ENCODE data around the gene HSPA13. TPM values are rescaled to one million over a fixed set of nuclear protein-coding genes. Genes with fewer than 3 reads are reported as not detected.
"Not testable (repeated sequence)": the region's sequence is repeated elsewhere in the genome, so short reads cannot be mapped to it uniquely, and the experiment has no call there.

Gene HSPA13
- total RNA-seq, 2 donors from 2014 or later, result 11.1 to 12.2 TPM

GRCh38 chr21:14327346-14327745 is 55.6 kb downstream of the HSPA13 start:
- ATAC-seq; DNase-seq; intact Hi-C loops (cut with DNase I, micrococcal nuclease): not testable (repeated sequence)

GRCh38 chr21:14325595-14325994 is 57.4 kb downstream of the HSPA13 start:
- no peak for DNase-seq
- intact Hi-C loops (cut with DNase I, micrococcal nuclease), result no loop called here
- ATAC-seq, result peak; percentile 80

Other genes with a start within 250 kb of the HSPA13 start
- gene LIPI, start 172.2 kb downstream of the HSPA13 start, total RNA-seq, result not detected
- 1 to 10 TPM; 1.4 TPM for gene RBM11, start 167.0 kb downstream of the HSPA13 start, total RNA-seq
- 1 to 10 TPM; 2.8 to 4.2 TPM for gene SAMSN1, start 163.2 kb upstream of the HSPA13 start, total RNA-seq

Data from left colon (tissue), 2 donors.